Sigmoid colon (tissue), 4 donors: ENCODE data around the gene EMP1.

Experiments
- CTCF ChIP-seq, 4 experiments: fragments of 450-650 bp in 3 of 4; fragments of 200-600 bp in 1 of 4; IDR thresholded peaks; one replicate each; pipeline ENCODE4 v1.5.1; 2016 to 2019; ENCODE audit warnings: antibody characterized with exemption in 4 of 4, mild to moderate bottlenecking in 3 of 4, moderate library complexity in 2 of 4
- POLR2A ChIP-seq, 2 donors: fragments of 450-650 bp; IDR thresholded peaks; one replicate each; pipeline ENCODE4 v1.6.1; 2016; ENCODE audit warnings: antibody characterized with exemption in 2 of 2, mild to moderate bottlenecking in 2 of 2, moderate library complexity in 2 of 2
- POLR2AphosphoS5 ChIP-seq, 4 donors: sonication (generic); formaldehyde crosslinking; IDR thresholded peaks; one replicate each; pipeline ENCODE4 v1.6.1; 2017; ENCODE audit warnings: antibody characterized with exemption in 4 of 4

GRCh38 chr12:13177906-13178305 lies 18.6 kb upstream of the EMP1 start:
- TF ChIP-seq CTCF (IDR thresholded peaks at IDR 0.05) (no peak), POLR2AphosphoS5 (IDR thresholded peaks at IDR 0.05) (no peak), POLR2A (IDR thresholded peaks at IDR 0.05) (no peak)
